Esophagus muscularis mucosa (tissue), 4 donors: ENCODE results near the gene SETBP1. TPM values are rescaled to one million over a fixed set of nuclear protein-coding genes. Genes with fewer than 3 reads are reported as not detected.

Experiments used
- DNase-seq: peaks from one replicate; pipeline ENCODE4 v3.0.0-alpha.2; 2017; ENCODE audit errors: extremely low spot score
- H3K27ac ChIP-seq, 4 donors: fragments of 200-600 bp; sonication (generic); replicated peaks in 1 of 4; 1 replicate in 3 of 4; 2 replicates in 1 of 4; pipeline ENCODE4 v1.5.1; 2016 to 2019; ENCODE audit warnings: mild to moderate bottlenecking in 1 of 4
- H3K27me3 ChIP-seq, 4 donors: fragments of 200-600 bp; sonication (generic); one replicate each; pipeline versions ENCODE4 v1.5.1 to v1.6.0; 2016 to 2019
- H3K36me3 ChIP-seq, 4 donors: fragments of 200-600 bp; sonication (generic); one replicate each; pipeline ENCODE4 v1.5.1; 2016 to 2019
- H3K4me1 ChIP-seq, 4 donors: fragments of 200-600 bp; sonication (generic); one replicate each; pipeline ENCODE4 v1.5.1; 2016 to 2019
- H3K4me3 ChIP-seq, 4 donors: fragments of 200-600 bp; sonication (generic); 1 replicate in 2 of 4; 2 replicates in 2 of 4; pipeline ENCODE4 v1.5.1; 2016 to 2019; ENCODE audit warnings: mild to moderate bottlenecking in 4 of 4, moderate library complexity in 1 of 4
- H3K9me3 ChIP-seq, 4 donors: fragments of 200-600 bp; sonication (generic); 1 replicate in 3 of 4; 2 replicates in 1 of 4; pipeline ENCODE4 v1.5.1; 2016 to 2019
- CTCF ChIP-seq, 3 experiments: fragments of 200-600 bp in 2 of 3; fragments of 450-650 bp in 1 of 3; sonication (generic) in 2 of 3; IDR thresholded peaks; one replicate each; pipeline ENCODE4 v1.5.1; 2017 to 2019; ENCODE audit warnings: antibody characterized with exemption in 3 of 3, mild to moderate bottlenecking in 2 of 3, moderate library complexity in 1 of 3
- EP300 ChIP-seq: sonication (generic); formaldehyde crosslinking; IDR thresholded peaks from one replicate; pipeline ENCODE4 v1.6.1; 2017; ENCODE audit warnings: antibody characterized with exemption
- POLR2A ChIP-seq: fragments of 450-650 bp; IDR thresholded peaks from one replicate; pipeline ENCODE4 v1.6.1; 2017; ENCODE audit warnings: antibody characterized with exemption, moderate library complexity, mild to moderate bottlenecking, low read depth
- POLR2AphosphoS5 ChIP-seq, 2 donors: sonication (generic); formaldehyde crosslinking; IDR thresholded peaks; one replicate each; pipeline ENCODE4 v1.6.1; 2017; ENCODE audit warnings: antibody characterized with exemption in 2 of 2
- WGBS: methylation state at CpG from one replicate; pipeline ENCODE4 v1.1.5; 2018; 5-methylcytosine and 5-hydroxymethylcytosine counted together
- intact Hi-C: fragments of 100-400 bp; cut with DNase I; formaldehyde crosslinking; loops from one replicate; pipeline ENCODE4 v1.15.1; 2023
- total RNA-seq, 4 donors: library from RNA; depleted of rRNA; stranded (reverse); fragments of >200 nt; gene quantifications; one replicate each; pipeline versions ENCODE4 v1.1.0 to v1.2.1, GENCODE V29; 2016

SETBP1 gene
- total RNA-seq, 4 donors from 2014 or later = 40.9 to 86.5 (median 65.1) TPM

- TF ChIP-seq CTCF (IDR thresholded peaks at IDR 0.05) (no peak), POLR2A (no peak), POLR2AphosphoS5 (IDR thresholded peaks at IDR 0.05) (no peak), EP300 (no peak)
- Histone ChIP-seq H3K27ac (no peak overlapping the region), H3K4me1 (peaks cover 14 to 72% (median 64%) of the 10 kb centered on the region in 4 donors), H3K4me3 (no peak overlapping the region), H3K9me3 (no peaks in the 10 kb centered on the region), H3K27me3 (no peaks in the 10 kb centered on the region), H3K36me3 (no peaks in the 10 kb centered on the region)
- DNase-seq = no peak
- 85% methylated on average over 9 of the region's 9 CpGs for WGBS
- intact Hi-C loops = no loop called here
Observed at GRCh38 chr18:44732238-44732563, 51.5 kb downstream of the SETBP1 start.

GRCh38 chr18:44732599-44732998 is 51.9 kb downstream of the SETBP1 start:
- no peaks in the 10 kb centered on the region for H3K27me3 ChIP-seq
- peaks cover 14 to 68% (median 63%) of the 10 kb centered on the region in 4 donors for H3K4me1 ChIP-seq
- TF ChIP-seq POLR2AphosphoS5 (IDR thresholded peaks at IDR 0.05) (no peak), POLR2A (no peak), CTCF (IDR thresholded peaks at IDR 0.05) (no peak), EP300 (no peak)
- no peak overlapping the region for H3K27ac ChIP-seq
- 90% methylated on average over 4 of the region's 5 CpGs for WGBS
- DNase-seq = no peak
- intact Hi-C loops = no loop called here
- no peak overlapping the region for H3K4me3 ChIP-seq
- no peaks in the 10 kb centered on the region for H3K36me3 ChIP-seq
- no peaks in the 10 kb centered on the region for H3K9me3 ChIP-seq

GRCh38 chr18:44733069-44733753 is 52.5 kb downstream of the SETBP1 start:
- DNase-seq = no peak
- Histone ChIP-seq H3K9me3 (no peaks in the 10 kb centered on the region), H3K4me1 (peaks cover 14 to 62% (median 58%) of the 10 kb centered on the region in 4 donors), H3K27me3 (no peaks in the 10 kb centered on the region), H3K27ac (peak overlapping the region in 2 of 4 donors; percentile 3 to 10), H3K4me3 (no peak overlapping the region), H3K36me3 (no peaks in the 10 kb centered on the region)
- TF ChIP-seq POLR2AphosphoS5 (IDR thresholded peaks at IDR 0.05) (no peak), EP300 (no peak), CTCF (IDR thresholded peaks at IDR 0.05) (no peak), POLR2A (no peak)
- WGBS = 72% methylated on average over 8 of the region's 8 CpGs
- intact Hi-C loops = no loop called here

GRCh38 chr18:44733754-44734465 is 53.2 kb downstream of the SETBP1 start:
- 85% methylated on average over 3 of the region's 3 CpGs for WGBS
- intact Hi-C loops = no loop called here
- Histone ChIP-seq H3K36me3 (no peaks in the 10 kb centered on the region), H3K27ac (peak overlapping the region in 2 of 4 donors; percentile 3 to 10), H3K4me3 (no peak overlapping the region), H3K4me1 (peaks cover 14 to 56% (median 55%) of the 10 kb centered on the region in 4 donors), H3K27me3 (no peaks in the 10 kb centered on the region), H3K9me3 (no peaks in the 10 kb centered on the region)
- DNase-seq = no peak
- no peak for TF ChIP-seq CTCF (IDR thresholded peaks at IDR 0.05)
- TF ChIP-seq POLR2AphosphoS5 (IDR thresholded peaks at IDR 0.05) = no peak
- TF ChIP-seq EP300 = no peak
- no peak for TF ChIP-seq POLR2A
